Esophagus muscularis mucosa (tissue), 4 donors: Measurements from ENCODE around the gene GATA6.

Experiments used
- EP300 ChIP-seq: sonication (generic); formaldehyde crosslinking; IDR thresholded peaks from one replicate; pipeline ENCODE4 v1.6.1; 2017; ENCODE audit warnings: antibody characterized with exemption
- POLR2A ChIP-seq: fragments of 450-650 bp; IDR thresholded peaks from one replicate; pipeline ENCODE4 v1.6.1; 2017; ENCODE audit warnings: antibody characterized with exemption, moderate library complexity, mild to moderate bottlenecking, low read depth
- POLR2AphosphoS5 ChIP-seq, 2 donors: sonication (generic); formaldehyde crosslinking; IDR thresholded peaks; one replicate each; pipeline ENCODE4 v1.6.1; 2017; ENCODE audit warnings: antibody characterized with exemption in 2 of 2
- TF ChIP-seq, protein P1 (sequence below), 3 experiments: fragments of 200-600 bp in 2 of 3; fragments of 450-650 bp in 1 of 3; sonication (generic) in 2 of 3; IDR thresholded peaks; one replicate each; pipeline ENCODE4 v1.5.1; 2017 to 2019; ENCODE audit warnings: antibody characterized with exemption in 3 of 3, mild to moderate bottlenecking in 2 of 3, moderate library complexity in 1 of 3

DNA sequence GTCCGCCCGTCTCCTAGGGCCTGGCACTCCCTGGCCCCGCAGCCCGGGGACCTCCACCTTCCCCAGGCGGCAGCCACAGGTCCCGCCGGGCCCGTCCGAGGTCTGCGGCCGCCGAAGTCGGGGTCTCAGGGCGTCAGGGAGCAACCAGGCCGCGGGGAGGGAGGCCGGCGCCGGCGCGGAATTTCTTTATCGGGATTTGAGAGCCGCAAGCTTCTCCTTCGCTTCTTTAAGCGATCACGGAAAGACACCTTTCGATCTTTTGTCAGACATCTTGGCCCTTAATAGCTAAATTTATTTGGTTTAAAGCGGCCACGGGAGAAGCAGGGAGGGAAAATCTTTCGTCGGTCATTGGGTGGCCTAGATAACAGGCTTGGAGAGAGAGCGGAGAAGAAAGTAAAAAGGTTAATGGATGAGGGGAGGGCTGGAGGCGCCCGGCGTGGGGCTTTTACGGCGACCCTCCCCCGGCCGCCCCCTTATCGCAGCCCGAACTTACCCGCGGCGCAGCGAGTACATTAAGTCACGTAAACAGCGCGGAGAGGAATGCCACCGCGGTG is 4.3 kb upstream of the GATA6 start:
- TF ChIP-seq, protein P1, sequence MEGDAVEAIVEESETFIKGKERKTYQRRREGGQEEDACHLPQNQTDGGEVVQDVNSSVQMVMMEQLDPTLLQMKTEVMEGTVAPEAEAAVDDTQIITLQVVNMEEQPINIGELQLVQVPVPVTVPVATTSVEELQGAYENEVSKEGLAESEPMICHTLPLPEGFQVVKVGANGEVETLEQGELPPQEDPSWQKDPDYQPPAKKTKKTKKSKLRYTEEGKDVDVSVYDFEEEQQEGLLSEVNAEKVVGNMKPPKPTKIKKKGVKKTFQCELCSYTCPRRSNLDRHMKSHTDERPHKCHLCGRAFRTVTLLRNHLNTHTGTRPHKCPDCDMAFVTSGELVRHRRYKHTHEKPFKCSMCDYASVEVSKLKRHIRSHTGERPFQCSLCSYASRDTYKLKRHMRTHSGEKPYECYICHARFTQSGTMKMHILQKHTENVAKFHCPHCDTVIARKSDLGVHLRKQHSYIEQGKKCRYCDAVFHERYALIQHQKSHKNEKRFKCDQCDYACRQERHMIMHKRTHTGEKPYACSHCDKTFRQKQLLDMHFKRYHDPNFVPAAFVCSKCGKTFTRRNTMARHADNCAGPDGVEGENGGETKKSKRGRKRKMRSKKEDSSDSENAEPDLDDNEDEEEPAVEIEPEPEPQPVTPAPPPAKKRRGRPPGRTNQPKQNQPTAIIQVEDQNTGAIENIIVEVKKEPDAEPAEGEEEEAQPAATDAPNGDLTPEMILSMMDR (IDR thresholded peaks at IDR 0.05) = no peak
- TF ChIP-seq EP300 (no peak), POLR2A (no peak), POLR2AphosphoS5 (IDR thresholded peaks at IDR 0.05) (no peak)
